GM21515 (cell line): Measurements from ENCODE around the gene MTA1.

Experiments
- ATAC-seq: cut with Tn5 transposase; IDR thresholded peaks from one replicate; pipeline ENCODE4 v1.9.1; 2021; ENCODE audit not compliant: unreplicated experiment

MTA1 gene

GRCh38 chr14:105442125-105442524 lies 22.5 kb downstream of the MTA1 start:
- no peak for ATAC-seq

- no peak for ATAC-seq
Measured at GRCh38 chr14:105442834-105443233, 23.2 kb downstream of the MTA1 start.

GRCh38 chr14:105444859-105445258 lies 25.2 kb downstream of the MTA1 start:
- no peak for ATAC-seq

DNA sequence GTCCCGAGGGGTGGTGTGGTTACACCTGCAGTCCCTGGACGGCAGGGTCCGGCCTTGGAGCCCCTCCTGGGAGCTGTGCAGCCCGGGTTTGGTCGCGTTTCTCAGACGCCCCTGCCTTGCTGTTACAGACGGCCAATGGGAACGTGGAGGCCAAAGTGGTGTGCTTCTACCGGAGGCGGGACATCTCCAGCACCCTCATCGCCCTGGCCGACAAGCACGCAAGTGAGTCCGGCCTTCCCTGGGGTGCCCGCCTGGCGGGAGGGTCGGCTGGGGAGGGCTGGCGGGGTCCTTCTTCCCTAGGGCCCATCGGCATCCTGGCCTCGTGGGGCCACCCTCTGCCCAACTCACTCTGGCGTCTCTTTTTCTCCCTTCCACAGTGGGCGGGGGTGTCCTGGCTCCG lies 25.7 kb downstream of the MTA1 start:
- no peak for ATAC-seq

GRCh38 chr14:105445901-105446845 lies 26.5 kb downstream of the MTA1 start:
- no peak for ATAC-seq

DNA sequence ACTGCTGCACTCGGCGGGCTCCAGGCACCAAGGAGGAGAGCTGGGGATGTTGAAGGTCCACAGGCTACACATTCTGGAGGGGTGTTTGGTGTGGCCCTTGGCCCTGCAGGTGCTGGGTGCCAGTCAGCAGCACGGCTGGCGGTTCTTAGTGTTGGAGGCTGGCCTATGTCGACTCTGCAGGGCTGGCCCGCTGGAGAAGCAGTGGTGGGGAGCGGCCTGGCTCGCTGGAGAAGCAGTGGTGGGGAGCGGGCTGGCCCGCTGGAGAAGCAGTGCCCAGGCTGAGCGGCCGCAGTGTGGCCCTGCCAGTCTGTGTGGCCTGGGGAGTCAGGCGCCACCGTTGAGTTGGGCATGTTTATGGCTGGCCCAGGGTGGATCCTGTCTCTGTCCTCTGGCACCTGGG lies 27.3 kb downstream of the MTA1 start:
- ATAC-seq = no peak

- ATAC-seq = no peak
Measured at GRCh38 chr14:105447651-105448640, 28.3 kb downstream of the MTA1 start.

- ATAC-seq = no peak
Measured at GRCh38 chr14:105448706-105449111, 29.1 kb downstream of the MTA1 start.

GRCh38 chr14:105449276-105450122 lies 29.9 kb downstream of the MTA1 start:
- no peak for ATAC-seq

- ATAC-seq = no peak
Measured at GRCh38 chr14:105450123-105450505, 30.5 kb downstream of the MTA1 start.

GRCh38 chr14:105450864-105451720 lies 31.5 kb downstream of the MTA1 start:
- no peak for ATAC-seq

- ATAC-seq = no peak
Measured at GRCh38 chr14:105452963-105453362, 33.3 kb downstream of the MTA1 start.

- no peak for ATAC-seq
Measured at GRCh38 chr14:105453847-105454246, 34.2 kb downstream of the MTA1 start.

- no peak for ATAC-seq
Measured at GRCh38 chr14:105455086-105455640, 35.5 kb downstream of the MTA1 start.

DNA sequence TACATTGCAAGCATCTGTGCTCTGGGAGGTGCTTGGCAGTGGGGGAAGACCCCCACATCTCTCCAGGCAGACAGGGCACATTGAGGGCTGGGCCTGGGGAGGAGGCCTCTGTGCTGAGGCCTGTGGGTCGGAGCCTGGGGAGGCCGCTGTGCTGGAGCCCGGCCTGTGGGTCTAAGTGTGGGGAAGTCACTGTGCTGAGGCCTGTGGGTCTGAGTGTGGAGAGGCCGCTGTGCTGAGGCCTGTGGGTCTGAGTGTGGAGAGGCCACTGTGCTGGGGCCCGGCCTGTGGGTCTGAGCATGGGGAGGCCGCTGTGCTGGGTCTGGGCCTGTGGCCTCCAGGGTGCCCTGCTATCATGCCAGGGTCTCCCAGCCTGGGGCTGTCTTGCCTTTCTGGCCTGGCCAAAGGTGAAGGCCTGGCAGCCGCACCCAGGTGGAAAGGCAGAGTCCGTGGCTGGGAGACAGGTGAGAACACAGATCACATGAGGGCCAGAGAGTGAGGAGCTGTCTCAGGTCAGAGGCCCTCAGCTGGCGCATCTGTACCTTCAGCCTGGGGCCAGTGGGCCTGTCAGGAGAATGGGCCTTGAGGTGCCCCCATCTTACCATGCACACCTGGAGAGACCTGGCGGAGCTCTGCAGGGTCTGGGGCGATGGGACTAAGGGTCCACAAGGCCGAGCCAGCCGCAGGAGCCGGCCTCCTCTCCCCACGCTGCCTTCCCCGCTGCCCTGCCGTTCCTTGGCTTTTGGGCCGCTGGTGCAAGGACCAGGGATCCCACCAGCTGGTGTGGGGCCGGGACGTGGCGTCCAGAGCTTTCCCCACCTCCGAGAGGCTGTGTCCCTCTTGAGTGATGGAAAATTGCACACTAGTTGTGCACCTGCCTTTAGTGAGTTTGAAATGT lies 36.4 kb downstream of the MTA1 start:
- no peak for ATAC-seq

- ATAC-seq = no peak
Measured at GRCh38 chr14:105456736-105457617, 37.4 kb downstream of the MTA1 start.

DNA sequence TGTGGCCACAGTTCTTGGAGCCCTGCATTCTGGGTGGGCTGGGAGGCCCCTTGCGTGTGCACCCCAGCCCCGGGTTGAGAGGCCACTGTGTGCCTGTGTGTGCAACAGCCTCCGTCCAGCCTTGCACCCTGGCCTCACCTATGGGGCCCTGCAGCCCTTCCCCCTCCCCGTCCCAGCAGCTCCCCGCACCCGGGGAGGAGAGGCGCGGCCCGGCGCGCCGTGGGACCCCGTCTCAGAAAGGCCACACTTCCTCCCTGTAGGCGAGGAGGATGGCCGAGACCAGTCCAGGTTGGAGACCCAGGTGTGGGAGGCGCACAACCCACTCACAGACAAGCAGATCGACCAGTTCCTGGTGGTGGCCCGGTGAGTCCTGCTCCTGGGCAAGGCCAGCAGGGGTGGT lies 38.4 kb downstream of the MTA1 start:
- no peak for ATAC-seq
